Karpas-422 (cell line): ENCODE results near the gene METTL15. TPM values are rescaled to one million over a fixed set of nuclear protein-coding genes. Genes with fewer than 3 reads are reported as not detected.
"Not testable (repeated sequence)": the region's sequence is repeated elsewhere in the genome, so short reads cannot be mapped to it uniquely, and the experiment has no call there.

ENCODE experiments used
- DNase-seq: peaks from one replicate; pipeline ENCODE4 v3.0.0-alpha.2; 2015
- H2AFZ ChIP-seq: fragments of 200-600 bp; sonication (generic); 2 replicates; pipeline ENCODE4 v1.6.1; 2014; ENCODE audit warnings: antibody characterized with exemption, low read length, mixed read lengths
- H3K27ac ChIP-seq: fragments of 200-600 bp; sonication (generic); 2 replicates; pipeline ENCODE4 v1.5.1; 2014; ENCODE audit warnings: mild to moderate bottlenecking, low read length, moderate library complexity
- H3K27me3 ChIP-seq: fragments of 200-600 bp; sonication (generic); 2 replicates; pipeline ENCODE4 v1.6.1; 2014; ENCODE audit warnings: low read length, mixed read lengths
- H3K36me3 ChIP-seq: fragments of 200-600 bp; sonication (generic); 2 replicates; pipeline ENCODE4 v1.6.1; 2014; ENCODE audit warnings: low read length, mixed read lengths; ENCODE audit not compliant: insufficient read depth
- H3K4me1 ChIP-seq: fragments of 200-600 bp; sonication (generic); 2 replicates; pipeline ENCODE4 v1.6.1; 2014; ENCODE audit warnings: mild to moderate bottlenecking, low read length, mixed read lengths
- H3K4me2 ChIP-seq: fragments of 200-600 bp; sonication (generic); 2 replicates; pipeline ENCODE4 v1.6.1; 2014; ENCODE audit warnings: low read length, low read depth, mild to moderate bottlenecking; ENCODE audit not compliant: poor library complexity, severe bottlenecking
- H3K4me3 ChIP-seq: fragments of 200-600 bp; sonication (generic); 2 replicates; pipeline ENCODE4 v1.5.1; 2014; ENCODE audit warnings: mild to moderate bottlenecking, antibody characterized with exemption, low read length, mixed read lengths
- H3K79me2 ChIP-seq: fragments of 200-600 bp; sonication (generic); 2 replicates; pipeline ENCODE4 v1.6.1; 2014; ENCODE audit warnings: mild to moderate bottlenecking, low read length, mixed read lengths
- H3K9ac ChIP-seq: fragments of 200-600 bp; sonication (generic); 2 replicates; pipeline ENCODE4 v1.6.0; 2014; ENCODE audit warnings: low read length
- H3K9me2 ChIP-seq: fragments of 200-600 bp; sonication (generic), shearing (Covaris generic); replicated peaks from 2 replicates; pipeline ENCODE4 v1.6.0; 2014; ENCODE audit warnings: mild to moderate bottlenecking, low read length, moderate library complexity; ENCODE audit not compliant: insufficient read depth
- H3K9me3 ChIP-seq: fragments of 300-700, 200-600 bp; sonication (generic); 2 replicates; pipeline ENCODE4 v1.6.1; 2014; ENCODE audit warnings: low read length, mixed read lengths
- H4K20me1 ChIP-seq: fragments of 200-600 bp; sonication (generic); 2 replicates; pipeline ENCODE4 v1.6.1; 2014; ENCODE audit warnings: mild to moderate bottlenecking, antibody characterized with exemption, low read length, low read depth; ENCODE audit not compliant: insufficient read depth
- total RNA-seq: library from RNA; depleted of rRNA; stranded (reverse); fragments of >200 nt; shearing (Covaris generic); gene quantifications from 2 replicates; pipeline ENCODE4 v1.2.3, GENCODE V29; 2014; ENCODE audit warnings: low replicate concordance; rRNA removed

The METTL15 gene
- total RNA-seq: 14.7 and 59.9 TPM in 2 replicates

- DNase-seq: peak; percentile 100
- Histone ChIP-seq H3K9ac (peak within 1 kb of the TSS; percentile 88), H3K27ac (peak within 1 kb of the TSS; percentile 81), H3K79me2 (peaks cover 95% of the 10 kb centered on the region), H3K27me3 (no peaks in the 10 kb centered on the region), H3K36me3 (peaks cover 5% of the 10 kb centered on the region; the same call in 1 of the 2 replicates), H3K4me1 (peaks cover 65% of the 10 kb centered on the region), H3K9me2 (no peaks in the 10 kb centered on the region), H2AFZ (peak within 1 kb of the TSS; percentile 46; the same call in 1 of the 2 replicates), H3K4me3 (peak within 1 kb of the TSS; percentile 97), H3K4me2 (peak within 1 kb of the TSS; percentile 93), H4K20me1 (no peaks in the 10 kb centered on the region), H3K9me3 (no peaks in the 10 kb centered on the region)
These were observed at the start of gene METTL15, which contains the start of gene KIF18A for GRCh38 chr11:28107750-28108618. TSS of gene METTL15 (plus strand) at chr11:28108388. CDS start at chr11:28113335, 4,947 bp downstream. TSS of gene KIF18A (minus strand) at chr11:28108156. CDS start at chr11:28097947, 10,209 bp downstream.

GRCh38 chr11:28071305-28071704, 36.9 kb upstream of the METTL15 start:
- Histone ChIP-seq H4K20me1 (no peaks in the 10 kb centered on the region), H3K27me3 (no peaks in the 10 kb centered on the region), H3K9ac (no peak overlapping the region), H3K79me2 (peaks cover 49% of the 10 kb centered on the region), H3K9me2 (no peaks in the 10 kb centered on the region), H3K4me1 (no peaks in the 10 kb centered on the region), H3K9me3 (no peaks in the 10 kb centered on the region), H2AFZ (no peak overlapping the region), H3K27ac (no peak overlapping the region), H3K4me3 (no peak overlapping the region), H3K4me2 (no peak overlapping the region), H3K36me3 (peaks cover 61% of the 10 kb centered on the region)
- no peak for DNase-seq

- Histone ChIP-seq H4K20me1 (no peaks in the 10 kb centered on the region), H3K4me1 (no peaks in the 10 kb centered on the region), H3K27me3 (no peaks in the 10 kb centered on the region), H3K36me3 (peaks cover 63% of the 10 kb centered on the region), H2AFZ (no peak overlapping the region), H3K27ac (no peak overlapping the region), H3K4me3 (no peak overlapping the region), H3K9me2 (no peaks in the 10 kb centered on the region), H3K9me3 (no peaks in the 10 kb centered on the region), H3K4me2 (no peak overlapping the region), H3K79me2 (peaks cover 41% of the 10 kb centered on the region), H3K9ac (no peak overlapping the region)
- DNase-seq: no peak
These were observed 35.9 kb upstream of the METTL15 start for GRCh38 chr11:28072321-28072720.

- H3K36me3 ChIP-seq: peaks cover 66% of the 10 kb centered on the region
These were observed 30.7 kb upstream of the METTL15 start for GRCh38 chr11:28077521-28077920.

GRCh38 chr11:28083118-28083517, 25.1 kb upstream of the METTL15 start:
- DNase-seq: no peak
- Histone ChIP-seq H3K36me3 (peaks cover 46% of the 10 kb centered on the region), H3K27ac (no peak overlapping the region), H4K20me1 (no peaks in the 10 kb centered on the region), H3K27me3 (no peaks in the 10 kb centered on the region), H3K9ac (no peak overlapping the region), H3K9me3 (no peaks in the 10 kb centered on the region), H3K79me2 (no peaks in the 10 kb centered on the region; the same call in 1 of the 2 replicates), H2AFZ (no peak overlapping the region), H3K4me3 (no peak overlapping the region), H3K9me2 (no peaks in the 10 kb centered on the region), H3K4me2 (no peak overlapping the region), H3K4me1 (peaks cover 6% of the 10 kb centered on the region)

More at GRCh38 chr11:28077521-28077920, 30.7 kb upstream of the METTL15 start:
- Histone ChIP-seq H3K27ac (no peak overlapping the region), H2AFZ (no peak overlapping the region), H3K27me3 (no peaks in the 10 kb centered on the region), H3K9me2 (no peaks in the 10 kb centered on the region), H3K4me1 (no peaks in the 10 kb centered on the region), H3K9me3 (no peaks in the 10 kb centered on the region), H3K4me2 (no peak overlapping the region), H3K4me3 (no peak overlapping the region), H4K20me1 (no peaks in the 10 kb centered on the region), H3K79me2 (peaks cover 13% of the 10 kb centered on the region), H3K9ac (no peak overlapping the region)
- no peak for DNase-seq

- DNase-seq: peak; percentile 51
- Histone ChIP-seq H3K9ac (no peak overlapping the region), H3K36me3 (peaks cover 62% of the 10 kb centered on the region), H3K79me2 (peaks cover 6% of the 10 kb centered on the region), H3K4me1 (peaks cover 6% of the 10 kb centered on the region), H3K9me3 (no peaks in the 10 kb centered on the region), H2AFZ (no peak overlapping the region), H3K27ac (peak overlapping the region; percentile 40; the same call in 1 of the 2 replicates), H3K4me2 (no peak overlapping the region), H4K20me1 (no peaks in the 10 kb centered on the region), H3K4me3 (no peak overlapping the region), H3K27me3 (no peaks in the 10 kb centered on the region), H3K9me2 (no peaks in the 10 kb centered on the region)
These were observed 21.6 kb upstream of the METTL15 start for GRCh38 chr11:28086569-28086968.

GRCh38 chr11:28087192-28087591, 21.0 kb upstream of the METTL15 start:
- not testable (repeated sequence) for H3K9me2 ChIP-seq, H3K4me2 ChIP-seq, H3K27ac ChIP-seq, H3K79me2 ChIP-seq, DNase-seq, H3K27me3 ChIP-seq, H3K9ac ChIP-seq, H4K20me1 ChIP-seq, H3K4me1 ChIP-seq, H2AFZ ChIP-seq, H3K4me3 ChIP-seq, H3K9me3 ChIP-seq
- H3K36me3 ChIP-seq: peaks cover 56% of the 10 kb centered on the region; the same call in 1 of the 2 replicates

GRCh38 chr11:28087693-28088092, 20.5 kb upstream of the METTL15 start:
- H2AFZ ChIP-seq, H4K20me1 ChIP-seq, H3K9me2 ChIP-seq, H3K4me3 ChIP-seq, H3K9me3 ChIP-seq, DNase-seq, H3K4me1 ChIP-seq, H3K9ac ChIP-seq, H3K27ac ChIP-seq, H3K4me2 ChIP-seq, H3K27me3 ChIP-seq: not testable (repeated sequence)
- peaks cover 11% of the 10 kb centered on the region for H3K79me2 ChIP-seq
- peaks cover 53% of the 10 kb centered on the region; the same call in 1 of the 2 replicates for H3K36me3 ChIP-seq
